Adrenal gland (tissue), 12 donors: ENCODE results near the gene MCUR1. TPM values are rescaled to one million over a fixed set of nuclear protein-coding genes. Genes with fewer than 3 reads are reported as not detected.

Experiments
- DNase-seq, 7 donors: peaks; one replicate each; pipeline ENCODE4 v3.0.0-alpha.2; 2019 to 2020
- H3K27ac ChIP-seq, 5 donors: fragments of 200-600 bp; sonication (generic) in 4 of 5; 1 replicate in 3 of 5; 2 replicates in 2 of 5; pipeline versions ENCODE4 v1.5.1 to v1.8.0; 2016 to 2020; ENCODE audit warnings: mild to moderate bottlenecking in 1 of 5
- H3K27me3 ChIP-seq: fragments of 200-600 bp; 2 replicates; pipeline ENCODE4 v1.8.0; 2021
- H3K36me3 ChIP-seq, 2 donors: fragments of 200-600 bp; replicated peaks in 1 of 2; 1 replicate in 1 of 2; 2 replicates in 1 of 2; pipeline versions ENCODE4 v1.5.1 to v1.8.0; 2018 to 2022
- H3K4me1 ChIP-seq, 2 donors: fragments of 200-600 bp; replicated peaks in 1 of 2; 1 replicate in 1 of 2; 2 replicates in 1 of 2; pipeline versions ENCODE4 v1.5.1 to v1.8.0; 2018 to 2021
- H3K4me3 ChIP-seq, 4 donors: fragments of 200-600 bp; sonication (generic) in 3 of 4; one replicate each; pipeline ENCODE4 v1.5.1; 2016 to 2018
- H3K9me3 ChIP-seq, 3 donors: fragments of 200-600 bp; sonication (generic) in 1 of 3; replicated peaks in 1 of 3; 1 replicate in 2 of 3; 2 replicates in 1 of 3; pipeline versions ENCODE4 v1.5.1 to v1.8.0; 2016 to 2021
- CTCF ChIP-seq, 6 experiments: fragments of 450-650 bp in 4 of 6; fragments of 200-600 bp in 2 of 6; sonication (generic) in 1 of 6; IDR thresholded peaks; 1 replicate in 5 of 6; 2 replicates in 1 of 6; pipeline versions ENCODE4 v1.5.1 to v1.8.0; 2016 to 2021; ENCODE audit warnings: antibody characterized with exemption in 6 of 6, mild to moderate bottlenecking in 2 of 6, moderate library complexity in 1 of 6
- POLR2A ChIP-seq, 2 donors: fragments of 450-650 bp; IDR thresholded peaks; one replicate each; pipeline ENCODE4 v1.6.1; 2017; ENCODE audit warnings: antibody characterized with exemption in 2 of 2, mild to moderate bottlenecking in 2 of 2, moderate library complexity in 1 of 2
- WGBS, 4 donors: extraction: QIAGEN DNeasy Blood & Tissue Kit in 2 of 4; methylation state at CpG; one replicate each; pipeline versions ENCODE4 v1.1.5 to v1.1.7; 2013 to 2017; 5-methylcytosine and 5-hydroxymethylcytosine counted together
- intact Hi-C, 2 donors: fragments of 100-400 bp; cut with DNase I; formaldehyde crosslinking; loops; one replicate each; pipeline versions ENCODE4 v1.14.1 to v1.15.0; 2022 to 2023
- polyA plus RNA-seq, 3 donors: library from polyadenylated mRNA; stranded (reverse); fragments of 200-250 nt in 2 of 3; fragments of 350-450 nt in 1 of 3; fragmentation: Illumina TruSeq in 1 of 3; extraction: RNeasy Lipid Tissue Mini Kit (QIAGEN cat#74804) in 1 of 3; gene quantifications; one replicate each; pipeline ENCODE4 v1.2.3, GENCODE V29; 2013 to 2014
- total RNA-seq, 9 donors: library from RNA; depleted of rRNA in 4 of 9; stranded (reverse); fragments of >200 nt in 4 of 9; fragments of 120-200 nt in 1 of 9; fragmentation: NEBNext Ultra II Directional in 1 of 9; extraction: Animal tissue kit (Norgen Biotek cat#: 25700) in 1 of 9; gene quantifications; one replicate each; pipeline versions ENCODE4 v1.1.0 to v1.2.4, GENCODE V29; 2013 to 2023
- donor health status: healthy with polysubstance abuse.
- donor health status: Bipolar disorder and iron deficiency.
- donor health status: DM: yes; HTN: yes; CAD: no.
- donor health status: DM: no; HTN: no; CAD: no.
- donor health status: DM: no; HTN: no; CAD: no.
- donor health status: DM: yes; HTN: yes; CAD: no.

Gene MCUR1
- total and polyA plus RNA-seq, 12 donors: 7.0 to 24.5 (median 14.1) TPM

- Histone ChIP-seq H3K4me3 (no peak overlapping the region), H3K27me3 (peaks cover 6% of the 10 kb centered on the region), H3K27ac (no peak overlapping the region), H3K4me1 (no peaks in the 10 kb centered on the region), H3K9me3 (no peaks in the 10 kb centered on the region), H3K36me3 (no peaks in the 10 kb centered on the region)
- TF ChIP-seq POLR2A (IDR thresholded peaks at IDR 0.05) (no peak), CTCF (IDR thresholded peaks at IDR 0.05) (no peak)
- no peak for DNase-seq
- intact Hi-C loops: no loop called here
- 44 to 57% (median 48%) methylated on average over 5 of the region's 5 CpGs for WGBS, 4 donors
Observed at GRCh38 chr6:13848522-13849150, 34.3 kb upstream of the MCUR1 start.

- DNase-seq: no peak
- H3K9me3 ChIP-seq: no peaks in the 10 kb centered on the region
- no peaks in the 10 kb centered on the region for H3K36me3 ChIP-seq
- TF ChIP-seq POLR2A (IDR thresholded peaks at IDR 0.05) (no peak), CTCF (IDR thresholded peaks at IDR 0.05) (no peak)
- H3K4me1 ChIP-seq: no peaks in the 10 kb centered on the region
- peaks cover 6% of the 10 kb centered on the region for H3K27me3 ChIP-seq
- H3K27ac ChIP-seq: no peak overlapping the region
- 68 to 75% (median 72%) methylated on average over 11 of the region's 11 CpGs for WGBS, 4 donors
- intact Hi-C loops: no loop called here
- H3K4me3 ChIP-seq: no peak overlapping the region
Observed at GRCh38 chr6:13847326-13848050, 33.1 kb upstream of the MCUR1 start.

- DNase-seq: no peak
- TF ChIP-seq POLR2A (IDR thresholded peaks at IDR 0.05): no peak
- TF ChIP-seq CTCF (IDR thresholded peaks at IDR 0.05): no peak
- H3K27ac ChIP-seq: no peak overlapping the region
- 73 to 76% (median 74%) methylated on average over 13 of the region's 13 CpGs for WGBS, 4 donors
- H3K4me3 ChIP-seq: no peak overlapping the region
- intact Hi-C loops: no loop called here
- H3K4me1 ChIP-seq: no peaks in the 10 kb centered on the region
- no peaks in the 10 kb centered on the region for H3K9me3 ChIP-seq
- H3K27me3 ChIP-seq: peaks cover 6% of the 10 kb centered on the region
- no peaks in the 10 kb centered on the region for H3K36me3 ChIP-seq
Observed at GRCh38 chr6:13846841-13847240, 32.5 kb upstream of the MCUR1 start.

GRCh38 chr6:13841936-13842335 is 27.6 kb upstream of the MCUR1 start:
- Histone ChIP-seq H3K27me3 (peaks cover 6% of the 10 kb centered on the region), H3K9me3 (no peaks in the 10 kb centered on the region), H3K36me3 (no peaks in the 10 kb centered on the region), H3K4me1 (no peaks in the 10 kb centered on the region), H3K4me3 (no peak overlapping the region), H3K27ac (no peak overlapping the region)
- DNase-seq: no peak
- no peak for TF ChIP-seq POLR2A (IDR thresholded peaks at IDR 0.05)
- TF ChIP-seq CTCF (IDR thresholded peaks at IDR 0.05): no peak
- intact Hi-C loops: no loop called here
- WGBS, 4 donors: 74 to 85% (median 79%) methylated on average over 5 of the region's 5 CpGs
